ENCODE data around the gene SLIT3.

The SLIT3 gene

GRCh38 chr5:168929656-168930055 is 371.3 kb downstream of the SLIT3 start:
- no peak for DNase-seq (ENCODE audit: low spot score)

DNA sequence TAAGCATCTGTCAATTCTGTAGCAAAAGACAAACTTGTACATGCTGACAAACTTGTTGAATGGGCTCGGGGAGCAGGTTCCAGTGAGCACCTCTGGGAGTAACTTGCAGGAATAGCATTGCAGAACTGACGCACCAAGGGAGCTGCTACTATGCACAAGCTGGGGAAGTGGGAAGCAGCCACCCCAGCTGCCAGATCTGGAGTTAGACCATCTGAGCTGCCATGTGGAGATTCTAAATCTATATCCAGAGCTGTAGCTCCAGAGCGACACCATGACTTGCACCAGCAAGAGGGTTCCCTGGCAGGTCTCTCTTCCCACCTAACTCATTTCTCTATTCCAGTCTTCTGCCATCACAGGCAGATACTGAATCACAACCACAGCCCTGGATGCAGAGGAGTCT is 375.8 kb downstream of the SLIT3 start:
- no peak for DNase-seq (ENCODE audit: low spot score)

- no peak for DNase-seq (ENCODE audit: low spot score)
Observed at GRCh38 chr5:168921147-168921866, 379.6 kb downstream of the SLIT3 start.

DNA sequence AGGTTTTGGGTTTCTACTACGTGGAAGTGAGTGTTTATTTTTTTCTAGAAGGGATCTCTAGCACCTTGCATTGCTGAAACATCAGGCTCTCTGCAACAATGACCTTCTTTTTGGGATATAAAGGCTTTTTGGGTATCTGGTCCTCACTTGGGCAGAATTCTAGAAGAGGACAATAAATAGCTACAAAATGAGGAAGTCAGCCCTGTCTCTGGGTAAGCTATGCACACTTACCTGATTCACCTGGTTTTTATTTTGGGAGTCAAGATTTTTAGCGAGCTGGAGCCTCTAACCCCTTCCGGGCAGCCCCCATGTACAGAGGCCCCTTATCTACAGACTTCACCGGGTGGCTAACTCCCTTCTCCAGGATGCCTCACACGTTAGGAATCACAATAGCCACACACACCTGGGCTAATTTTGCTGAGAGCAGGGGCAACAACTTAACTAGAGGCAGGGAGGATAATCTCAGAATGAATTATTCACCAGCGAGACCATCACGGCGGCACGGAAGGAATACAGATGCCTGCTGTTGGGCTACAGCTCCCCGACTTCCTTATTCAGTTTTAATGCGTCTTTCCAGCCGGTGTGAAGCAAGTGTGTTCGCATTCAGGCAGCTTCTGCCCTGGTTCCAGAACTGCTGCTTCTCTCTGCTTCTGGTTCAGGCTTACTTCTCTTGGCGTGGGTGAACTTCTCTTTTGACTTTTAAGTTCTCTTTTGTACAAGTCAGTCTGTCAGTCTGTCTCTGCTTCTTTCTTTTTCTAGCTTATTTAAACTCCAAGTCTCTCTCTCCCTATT is 380.7 kb downstream of the SLIT3 start:
- no peak for DNase-seq (ENCODE audit: low spot score)

- DNase-seq (ENCODE audit: low spot score) = no peak
Observed at GRCh38 chr5:168917947-168918600, 382.9 kb downstream of the SLIT3 start.

DNA sequence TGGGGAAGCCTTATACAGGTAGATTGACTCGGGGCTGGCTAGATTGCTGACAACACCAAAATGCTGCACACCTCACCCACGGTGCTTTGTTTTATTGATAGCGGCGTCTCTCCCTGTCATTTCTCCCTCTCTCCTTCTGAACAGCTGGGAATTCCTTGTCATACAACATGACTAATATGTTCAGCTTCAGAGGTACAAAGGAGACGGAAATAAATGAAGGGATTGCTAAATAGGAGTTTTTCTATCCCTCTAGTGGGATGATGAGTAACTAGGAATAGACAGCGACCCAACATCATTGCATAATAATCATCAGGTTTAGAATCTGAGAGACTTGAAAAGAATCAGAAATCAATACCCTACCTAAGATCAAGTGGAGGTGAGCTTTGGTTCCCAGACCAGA is 384.1 kb downstream of the SLIT3 start:
- DNase-seq (ENCODE audit: low spot score) = no peak

DNA sequence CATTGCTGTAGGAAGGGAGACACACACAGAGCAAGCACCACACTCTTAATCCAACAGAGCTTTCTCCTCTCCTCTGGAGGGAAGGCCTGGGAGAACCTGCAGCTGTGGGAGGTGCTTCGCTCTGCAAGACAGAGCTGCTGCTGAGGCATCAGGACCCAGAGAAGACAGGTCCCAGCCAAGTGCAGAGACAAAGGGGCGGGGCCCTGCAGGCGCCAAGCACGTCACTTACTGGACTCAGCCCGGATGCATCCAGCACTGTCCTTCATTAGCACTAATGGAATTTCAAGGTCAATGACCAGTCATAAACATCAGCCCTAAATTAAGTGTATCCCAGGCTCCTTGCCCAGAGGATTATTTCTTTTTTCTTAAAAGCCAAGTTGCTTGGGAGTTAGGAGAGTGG is 384.7 kb downstream of the SLIT3 start:
- no peak for DNase-seq (ENCODE audit: low spot score)

- DNase-seq (ENCODE audit: low spot score) = no peak
Observed at GRCh38 chr5:168914491-168914890, 386.4 kb downstream of the SLIT3 start.

GRCh38 chr5:168910874-168911273 is 390.1 kb downstream of the SLIT3 start:
- no peak for DNase-seq (ENCODE audit: low spot score)

DNA sequence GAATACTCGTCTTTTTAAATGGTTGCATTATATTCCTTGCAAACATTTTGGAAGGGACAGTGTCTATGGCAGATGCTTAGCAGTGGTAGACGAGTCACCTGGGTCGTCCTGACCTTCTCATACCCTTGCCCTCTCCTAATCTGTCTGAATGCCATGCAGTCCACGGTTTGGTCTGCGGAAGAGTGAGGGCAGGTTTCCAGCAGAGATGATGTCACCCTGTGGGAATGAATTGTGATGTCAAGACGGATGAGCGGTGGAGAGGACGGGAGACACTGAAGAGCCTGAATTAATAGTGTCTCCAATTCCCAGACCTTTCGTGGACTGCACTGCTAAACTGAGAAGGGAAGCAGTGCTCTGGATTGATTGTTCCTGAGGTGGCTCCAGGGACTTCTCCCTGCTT is 392.7 kb downstream of the SLIT3 start:
- no peak for DNase-seq (ENCODE audit: low spot score)

GRCh38 chr5:168903061-168903460 is 397.9 kb downstream of the SLIT3 start:
- DNase-seq (ENCODE audit: low spot score) = no peak

DNA sequence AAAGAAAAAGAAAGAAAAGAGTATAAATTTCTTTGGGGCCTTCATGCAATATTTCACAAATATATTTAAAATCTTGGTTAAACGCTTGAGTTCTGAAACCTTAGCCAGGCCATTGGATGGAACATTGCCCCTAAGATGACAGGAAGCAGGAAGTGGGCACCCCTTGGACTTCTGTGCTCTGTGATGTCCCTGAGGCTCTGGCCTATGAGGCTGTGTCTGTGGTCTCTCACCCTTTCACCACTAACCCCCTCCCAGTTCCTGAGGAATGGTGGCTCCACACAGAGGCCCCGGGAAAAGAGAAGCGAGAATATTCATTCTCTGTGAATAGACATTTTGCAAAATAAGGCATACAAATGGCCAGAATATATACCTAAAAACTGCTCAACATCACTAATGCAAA is 401.3 kb downstream of the SLIT3 start:
- DNase-seq (ENCODE audit: low spot score) = no peak

- no peak for DNase-seq (ENCODE audit: low spot score)
Observed at GRCh38 chr5:168899264-168899663, 401.7 kb downstream of the SLIT3 start.

GRCh38 chr5:168898247-168898911 is 402.6 kb downstream of the SLIT3 start:
- DNase-seq (ENCODE audit: low spot score) = peak; percentile 60

DNA sequence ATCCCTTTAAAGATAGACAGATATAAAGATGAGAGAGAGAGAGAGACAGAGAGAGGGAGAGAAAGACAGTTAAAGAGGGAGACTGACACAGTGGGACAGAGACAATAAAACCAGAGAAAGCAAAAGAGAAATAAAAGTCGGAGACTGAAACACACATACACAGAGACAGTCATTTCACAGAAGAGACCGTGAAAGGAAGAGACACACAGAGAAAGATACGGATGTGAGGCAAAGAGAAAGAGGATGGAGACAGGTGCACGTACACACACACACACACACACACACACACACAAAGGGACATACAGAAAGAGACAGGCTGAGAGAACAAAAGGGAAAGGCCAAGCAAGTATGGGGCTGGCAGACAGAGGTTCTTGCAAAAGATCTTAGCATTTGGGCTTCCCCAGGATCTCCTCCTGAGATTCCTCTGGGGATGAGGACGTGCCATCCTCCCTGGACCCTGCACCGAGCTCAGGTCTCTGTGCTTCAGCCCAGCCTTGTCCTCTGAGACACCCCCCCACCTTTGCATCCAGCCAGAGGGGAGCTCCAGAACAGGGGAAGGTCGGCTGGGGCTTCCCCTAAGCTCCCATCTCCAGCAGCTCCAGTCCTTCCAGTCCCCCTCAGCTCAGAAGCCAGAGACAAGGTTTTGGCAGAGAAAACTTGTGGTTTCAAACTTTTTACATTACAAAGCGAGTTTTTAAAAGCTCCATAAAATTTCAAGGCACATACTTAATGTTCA is 403.4 kb downstream of the SLIT3 start:
- no peak for DNase-seq (ENCODE audit: low spot score)

GRCh38 chr5:168895295-168896071 is 405.5 kb downstream of the SLIT3 start:
- DNase-seq (ENCODE audit: low spot score) = no peak

- no peak for DNase-seq (ENCODE audit: low spot score)
Observed at GRCh38 chr5:168893283-168893682, 407.7 kb downstream of the SLIT3 start.

DNA sequence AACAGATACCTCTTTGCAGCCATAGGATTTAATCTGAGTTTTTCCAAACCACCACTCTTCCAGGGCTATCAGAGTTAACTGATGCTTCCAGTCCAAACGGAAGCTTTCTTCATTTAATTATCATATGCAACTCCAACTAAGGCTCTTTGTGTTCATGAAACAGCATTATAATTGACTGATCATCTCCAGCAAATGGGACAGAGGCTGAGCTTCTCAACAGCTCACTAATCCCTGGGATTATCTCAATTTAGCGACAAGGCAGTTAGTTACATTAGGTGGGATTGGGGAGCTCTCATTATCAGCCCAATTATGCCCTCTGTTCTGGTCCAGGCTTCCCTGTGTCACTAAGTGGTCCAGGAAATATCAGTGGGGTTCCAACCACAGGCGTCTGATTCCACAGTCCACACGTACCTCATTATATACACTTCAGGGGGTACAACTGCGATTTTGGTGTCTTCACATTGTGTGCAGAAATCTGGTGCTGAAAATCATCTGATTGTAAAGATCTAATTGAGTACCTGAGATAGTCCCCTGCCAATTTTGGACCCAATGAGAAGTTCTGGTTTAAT is 408.2 kb downstream of the SLIT3 start:
- peak; percentile 64 for DNase-seq (ENCODE audit: low spot score)

DNA sequence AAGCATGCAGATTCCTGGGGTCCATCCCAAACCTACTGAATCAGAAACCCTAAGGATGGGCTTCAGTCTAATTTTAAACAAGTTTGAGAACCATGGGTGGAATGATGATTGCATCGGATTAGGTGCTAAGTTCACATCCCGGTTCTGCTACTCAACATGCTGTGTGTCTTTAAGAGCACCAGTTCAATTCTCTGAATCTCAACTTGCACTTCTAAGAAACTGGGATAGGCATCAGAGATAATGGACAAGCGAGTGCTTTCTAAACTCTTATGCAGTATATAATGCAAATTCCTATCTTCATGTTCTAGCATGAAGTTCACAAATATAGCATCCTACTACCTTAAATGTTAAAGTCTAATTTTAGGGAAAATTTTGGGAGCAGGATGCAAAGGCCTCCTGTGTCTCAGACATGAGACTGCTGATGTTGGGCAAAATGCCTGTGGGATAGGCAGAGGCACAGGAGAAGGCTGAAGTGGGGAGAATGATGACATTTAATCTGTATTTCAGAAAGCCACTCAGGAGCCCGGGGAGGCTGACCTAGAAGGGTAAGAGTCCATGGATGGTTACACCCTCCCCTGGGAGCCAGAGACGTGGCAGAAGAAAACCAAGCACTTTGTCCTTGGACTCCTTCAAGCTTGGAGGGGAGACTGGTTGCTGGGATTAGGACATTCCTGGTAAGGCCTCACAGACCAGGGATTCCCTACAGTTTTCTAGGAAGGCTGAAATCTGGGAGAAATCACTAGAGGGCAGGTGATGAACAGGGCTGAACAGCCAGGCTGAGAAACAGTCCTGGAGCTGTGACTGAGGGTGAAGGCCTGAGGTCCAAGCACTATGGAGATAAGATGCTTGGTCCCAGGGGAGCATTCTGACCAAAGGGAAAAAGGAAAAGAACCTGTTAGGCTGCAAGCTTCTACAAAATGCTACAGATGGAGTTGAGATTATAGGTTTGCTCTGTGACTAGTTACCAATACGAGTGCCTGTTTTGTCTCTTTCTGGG is 409.8 kb downstream of the SLIT3 start:
- DNase-seq (ENCODE audit: low spot score) = no peak

All from D341Med (cell line).